ENCODE results near the gene UPK3A. TPM values are rescaled to one million over a fixed set of nuclear protein-coding genes. Genes with fewer than 3 reads are reported as not detected.

UPK3A gene
- total RNA-seq, 6 experiments from 2014 or later = not detected

DNA sequence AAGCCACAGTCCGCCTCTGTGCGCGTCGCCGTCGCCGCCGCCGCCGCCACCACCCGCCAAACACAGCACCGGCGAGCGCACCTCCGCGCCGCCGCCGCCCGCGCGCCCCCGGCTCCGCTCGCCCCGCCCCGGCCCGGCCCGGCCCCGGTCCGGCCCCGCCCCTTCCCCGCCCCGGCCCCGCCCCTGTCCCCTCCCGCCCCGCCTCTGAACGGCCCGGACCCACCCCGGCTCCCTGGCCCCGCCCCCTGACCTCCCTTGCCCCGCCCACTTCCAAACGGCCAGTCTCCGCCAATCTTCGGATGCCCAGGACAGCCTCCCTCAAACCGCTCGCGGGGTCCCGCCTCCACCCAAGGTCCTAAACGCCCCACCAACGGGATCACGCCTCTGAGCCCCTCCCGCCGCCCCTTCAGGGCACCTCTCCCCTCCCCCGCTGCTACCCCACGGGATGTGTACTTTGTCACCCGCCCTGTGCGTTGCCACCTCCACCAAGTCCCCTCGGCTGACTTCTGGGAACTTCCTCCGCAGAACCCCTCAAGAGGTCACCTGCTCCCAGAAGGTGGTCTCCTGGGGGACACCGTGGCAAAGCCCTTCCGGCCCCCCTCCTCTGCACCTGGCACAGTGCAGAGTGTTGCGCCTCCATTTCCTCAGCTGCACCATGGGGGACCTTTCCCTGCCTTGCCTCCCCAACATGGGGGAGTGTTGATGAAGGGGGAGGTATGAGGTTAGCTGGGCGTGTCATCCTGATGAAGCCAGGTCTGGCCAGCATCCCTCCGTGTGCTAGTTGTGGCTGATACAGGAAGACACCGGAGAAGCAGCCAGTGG, 43.7 kb upstream of the UPK3A start, which contains the start of gene KIAA0930:
KIAA0930 (minus strand) TSS at position 85 of the 822 bp plus-strand sequence. CDS start 191 bp downstream, outside the sequence.
- intact Hi-C loops (cut with DNase I) = no loop called here
- 4% methylated on average over 33 of the region's 66 CpGs for WGBS (ENCODE audit: insufficient coverage, low coverage, low lambda C conversion rate, missing lambda C conversion rate)
- Histone ChIP-seq H3K4me1 (peaks cover 0 to 43% (median 12%) of the 10 kb centered on the region in 4 donors), H3K9me3 (no peaks in the 10 kb centered on the region), H3K4me3 (peak within 1 kb of the TSS; percentile 56 to 66 (median 64)), H3K27me3 (no peaks in the 10 kb centered on the region), H3K27ac (peak within 1 kb of the TSS in 2 of 3 donors; percentile 43 to 72), H3K36me3 (no peaks in the 10 kb centered on the region)
- DNase-seq = peak; percentile 91 to 93 (median 93)
- ATAC-seq = peak; percentile 69 to 76 (median 72)
- TF ChIP-seq POLR2A (IDR thresholded peaks at IDR 0.05) = peak; percentile 38
- TF ChIP-seq, protein P1, sequence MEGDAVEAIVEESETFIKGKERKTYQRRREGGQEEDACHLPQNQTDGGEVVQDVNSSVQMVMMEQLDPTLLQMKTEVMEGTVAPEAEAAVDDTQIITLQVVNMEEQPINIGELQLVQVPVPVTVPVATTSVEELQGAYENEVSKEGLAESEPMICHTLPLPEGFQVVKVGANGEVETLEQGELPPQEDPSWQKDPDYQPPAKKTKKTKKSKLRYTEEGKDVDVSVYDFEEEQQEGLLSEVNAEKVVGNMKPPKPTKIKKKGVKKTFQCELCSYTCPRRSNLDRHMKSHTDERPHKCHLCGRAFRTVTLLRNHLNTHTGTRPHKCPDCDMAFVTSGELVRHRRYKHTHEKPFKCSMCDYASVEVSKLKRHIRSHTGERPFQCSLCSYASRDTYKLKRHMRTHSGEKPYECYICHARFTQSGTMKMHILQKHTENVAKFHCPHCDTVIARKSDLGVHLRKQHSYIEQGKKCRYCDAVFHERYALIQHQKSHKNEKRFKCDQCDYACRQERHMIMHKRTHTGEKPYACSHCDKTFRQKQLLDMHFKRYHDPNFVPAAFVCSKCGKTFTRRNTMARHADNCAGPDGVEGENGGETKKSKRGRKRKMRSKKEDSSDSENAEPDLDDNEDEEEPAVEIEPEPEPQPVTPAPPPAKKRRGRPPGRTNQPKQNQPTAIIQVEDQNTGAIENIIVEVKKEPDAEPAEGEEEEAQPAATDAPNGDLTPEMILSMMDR (IDR thresholded peaks at IDR 0.05) = no peak

DNA sequence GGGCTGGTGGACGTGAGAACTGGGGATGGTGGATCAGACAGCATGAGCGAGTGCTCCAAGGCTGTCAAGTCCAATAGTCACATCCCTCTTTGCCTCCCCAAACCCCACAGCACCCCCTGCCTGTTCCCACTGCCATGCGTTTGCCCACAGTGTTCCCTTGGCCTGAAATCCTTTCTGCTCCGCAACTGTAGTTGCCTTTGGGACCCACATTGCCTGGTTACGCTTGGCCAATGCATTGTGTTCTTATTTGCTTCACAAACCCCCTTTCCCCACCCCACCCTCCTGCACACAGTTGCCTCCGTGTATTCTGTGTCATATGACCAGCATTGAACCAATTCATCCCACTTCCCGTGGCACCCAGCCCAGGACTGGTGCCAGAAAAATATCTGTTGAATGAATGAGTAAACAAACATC, 42.0 kb upstream of the UPK3A start:
- Histone ChIP-seq H3K9me3 (no peaks in the 10 kb centered on the region), H3K4me3 (no peak overlapping the region), H3K36me3 (no peaks in the 10 kb centered on the region), H3K27ac (no peak overlapping the region), H3K27me3 (no peaks in the 10 kb centered on the region), H3K4me1 (peaks cover 0 to 49% (median 10%) of the 10 kb centered on the region in 4 donors)
- TF ChIP-seq, protein P1 (IDR thresholded peaks at IDR 0.05) = no peak
- TF ChIP-seq POLR2A (IDR thresholded peaks at IDR 0.05) = no peak
- 0% methylated on average over 2 of the region's 7 CpGs for WGBS (ENCODE audit: insufficient coverage, low coverage, low lambda C conversion rate, missing lambda C conversion rate)
- ATAC-seq = peak in 1 of 4 donors; percentile 2
- peak in 2 of 3 donors; percentile 58 to 68 for DNase-seq
- intact Hi-C loops (cut with DNase I) = no loop called here

DNA sequence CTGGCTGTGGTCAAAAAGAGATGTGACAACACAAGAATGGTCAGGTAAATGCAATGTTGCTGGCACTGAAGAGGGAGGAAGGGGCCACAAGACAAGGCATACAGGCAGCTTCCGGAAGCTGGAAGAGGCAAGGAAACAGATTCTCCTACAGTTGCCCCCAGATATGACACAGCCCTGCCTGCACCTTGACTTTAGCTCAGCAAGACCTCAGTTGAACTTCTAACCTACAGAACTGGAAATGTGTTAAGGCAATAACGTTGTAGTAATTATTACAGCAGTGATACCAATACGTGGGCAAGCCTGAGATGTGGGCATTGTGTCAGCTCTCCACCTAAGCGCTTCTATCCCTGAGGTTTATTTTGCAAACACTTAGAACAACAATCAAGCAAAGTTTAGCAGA, 39.8 kb upstream of the UPK3A start:
- TF ChIP-seq, protein P1 (IDR thresholded peaks at IDR 0.05) = no peak
- no peak for TF ChIP-seq POLR2A (IDR thresholded peaks at IDR 0.05)
- DNase-seq (peak in 1 of 3 donors; percentile 9), ATAC-seq (no peak)
- H3K4me3 ChIP-seq = no peak overlapping the region
- WGBS (ENCODE audit: insufficient coverage, low coverage, low lambda C conversion rate, missing lambda C conversion rate) = 28% methylated on average over 4 of the region's 4 CpGs
- H3K27ac ChIP-seq = peak overlapping the region; percentile 92 to 98 (median 97)
- H3K27me3 ChIP-seq = no peaks in the 10 kb centered on the region
- intact Hi-C loops (cut with DNase I) = no loop called here
- H3K4me1 ChIP-seq = peaks cover 0 to 54% (median 14%) of the 10 kb centered on the region in 4 donors
- no peaks in the 10 kb centered on the region for H3K9me3 ChIP-seq
- no peaks in the 10 kb centered on the region for H3K36me3 ChIP-seq

DNA sequence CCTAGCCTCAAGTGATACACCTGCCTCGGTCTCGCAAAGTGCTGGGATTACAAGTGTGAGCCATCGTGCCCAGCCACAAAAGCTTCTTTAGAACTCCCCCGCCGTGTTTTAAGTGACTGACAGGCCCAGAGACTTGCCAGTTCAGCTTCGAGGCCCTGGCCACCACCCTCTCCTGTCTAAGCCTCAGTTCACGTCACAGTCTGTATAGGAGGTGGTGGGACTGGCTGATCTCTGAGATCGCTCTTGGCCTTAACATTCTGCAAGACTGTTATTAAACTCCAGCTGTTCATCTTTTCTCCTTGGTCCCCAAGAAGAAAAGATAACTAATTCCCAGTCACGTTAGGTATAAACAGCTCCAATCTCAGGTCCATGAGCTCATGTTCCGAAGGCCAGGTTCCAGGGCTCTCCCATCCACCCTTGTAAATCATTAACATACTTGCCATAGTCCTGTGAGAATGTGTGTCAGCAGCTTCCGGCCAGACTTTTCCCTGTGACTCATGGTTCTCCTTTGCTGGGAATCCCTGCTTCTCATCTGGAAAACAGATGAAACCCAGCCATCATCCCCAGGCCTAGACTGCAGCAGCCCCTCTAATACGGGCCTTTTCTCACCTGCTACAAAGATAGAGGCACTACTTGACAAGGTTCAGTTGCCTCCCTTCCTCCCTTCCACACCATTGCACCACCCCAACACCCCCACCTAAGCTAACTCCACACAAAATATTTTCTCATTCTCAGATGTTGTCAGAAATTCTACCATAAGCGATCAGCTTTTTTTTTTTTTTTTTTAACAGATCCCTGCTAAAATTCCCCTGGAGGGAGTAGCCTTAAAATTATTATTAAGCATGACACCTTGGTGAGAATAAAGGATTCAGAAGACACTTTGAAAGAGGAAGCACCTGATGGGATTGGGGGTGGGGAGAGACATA, 38.4 kb upstream of the UPK3A start:
- TF ChIP-seq, protein P1 (IDR thresholded peaks at IDR 0.05) = no peak
- TF ChIP-seq POLR2A (IDR thresholded peaks at IDR 0.05) = peak; percentile 70

More for the DNA sequence above, 38.4 kb upstream of the UPK3A start:
- H3K27ac ChIP-seq = peak overlapping the region; percentile 92 to 98 (median 97)
- H3K4me1 ChIP-seq = peaks cover 0 to 51% (median 14%) of the 10 kb centered on the region in 4 donors
- WGBS (ENCODE audit: insufficient coverage, low coverage, low lambda C conversion rate, missing lambda C conversion rate) = 25% methylated on average over 9 of the region's 13 CpGs
- no peak overlapping the region for H3K4me3 ChIP-seq
- H3K36me3 ChIP-seq = no peaks in the 10 kb centered on the region
- H3K27me3 ChIP-seq = no peaks in the 10 kb centered on the region
- no peaks in the 10 kb centered on the region for H3K9me3 ChIP-seq
- intact Hi-C loops (cut with DNase I) = no loop called here
- peak; percentile 60 to 82 (median 77) for ATAC-seq
- DNase-seq = peak; percentile 64 to 90 (median 80)
